Measurements from ENCODE around the gene SUPT3H.

The SUPT3H gene

GRCh38 chr6:45377554-45378333 lies at the start of gene SUPT3H:
TSS of gene SUPT3H (minus strand) at chr6:45377934.
- peak within 1 kb of the TSS; percentile 88 for H3K4me3 ChIP-seq (ENCODE audit: low read length)
- no peaks in the 10 kb centered on the region for H3K9me3 ChIP-seq (ENCODE audit: control insufficient read depth, low read depth, low read length)
- no peaks in the 10 kb centered on the region for H3K36me3 ChIP-seq (ENCODE audit: control insufficient read depth, low read depth, low read length)
- peak within 1 kb of the TSS; percentile 91 for H3K9ac ChIP-seq (ENCODE audit: low read length)
- peak within 1 kb of the TSS; percentile 89 for H3K27ac ChIP-seq (ENCODE audit: low read length)
- peaks cover 8% of the 10 kb centered on the region for H3K4me1 ChIP-seq (ENCODE audit: control insufficient read depth, low read depth, low read length)
- no peaks in the 10 kb centered on the region for H3K27me3 ChIP-seq (ENCODE audit: control insufficient read depth, insufficient read depth, low read length)

DNA sequence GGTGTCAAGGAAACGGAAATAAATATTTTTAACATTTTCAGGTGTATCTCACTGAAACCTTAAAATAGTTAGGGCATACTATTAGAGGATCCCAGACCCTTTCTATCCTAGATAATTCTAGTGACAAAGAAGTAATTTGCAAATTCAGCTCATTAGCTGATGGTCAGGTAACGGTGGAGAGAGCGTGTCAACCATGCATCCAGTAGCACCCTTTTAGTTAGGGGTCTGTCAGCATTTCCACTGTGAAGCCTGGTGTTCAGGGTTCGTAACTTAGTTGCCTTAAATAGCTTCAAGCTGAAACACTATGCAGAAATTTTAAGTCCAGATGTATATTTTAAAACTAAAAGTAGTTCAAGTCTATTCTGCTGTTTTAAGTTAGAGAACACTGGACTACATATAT lies 48.5 kb upstream of the SUPT3H start:
- H3K9me3 ChIP-seq (ENCODE audit: control insufficient read depth, low read depth, low read length): no peaks in the 10 kb centered on the region
- no peak overlapping the region for H3K9ac ChIP-seq (ENCODE audit: low read length)
- H3K4me3 ChIP-seq (ENCODE audit: low read length): no peak overlapping the region
- peaks cover 51% of the 10 kb centered on the region for H3K27me3 ChIP-seq (ENCODE audit: control insufficient read depth, insufficient read depth, low read length)
- peaks cover 5% of the 10 kb centered on the region for H3K4me1 ChIP-seq (ENCODE audit: control insufficient read depth, low read depth, low read length)
- no peak overlapping the region for H3K27ac ChIP-seq (ENCODE audit: low read length)
- H3K36me3 ChIP-seq (ENCODE audit: control insufficient read depth, low read depth, low read length): no peaks in the 10 kb centered on the region

DNA sequence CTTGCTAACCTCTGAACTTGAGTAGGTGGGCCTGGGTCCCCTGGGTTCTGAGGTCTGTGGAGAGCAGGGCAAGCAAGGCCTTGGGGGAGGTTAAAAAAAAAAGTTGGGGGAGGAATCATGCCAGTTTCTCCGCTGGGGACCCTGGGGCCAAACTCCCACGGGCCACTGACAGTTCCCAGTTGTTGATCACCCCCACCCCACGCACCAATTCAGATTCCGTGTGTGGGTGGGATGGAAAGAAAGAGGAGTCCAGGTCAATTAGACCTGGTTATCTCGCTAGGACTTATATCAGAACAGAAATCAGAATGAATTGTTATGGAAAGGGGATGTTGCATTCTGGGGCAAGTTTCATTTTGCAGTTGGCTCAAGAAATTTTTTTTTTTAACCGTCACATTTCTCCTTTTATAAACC lies 46.7 kb upstream of the SUPT3H start:
- H3K9ac ChIP-seq (ENCODE audit: low read length): no peak overlapping the region
- H3K4me1 ChIP-seq (ENCODE audit: control insufficient read depth, low read depth, low read length): peaks cover 5% of the 10 kb centered on the region
- peaks cover 69% of the 10 kb centered on the region for H3K27me3 ChIP-seq (ENCODE audit: control insufficient read depth, insufficient read depth, low read length)
- no peaks in the 10 kb centered on the region for H3K36me3 ChIP-seq (ENCODE audit: control insufficient read depth, low read depth, low read length)
- no peak overlapping the region for H3K27ac ChIP-seq (ENCODE audit: low read length)
- H3K4me3 ChIP-seq (ENCODE audit: low read length): peak overlapping the region; percentile 78
- H3K9me3 ChIP-seq (ENCODE audit: control insufficient read depth, low read depth, low read length): no peaks in the 10 kb centered on the region

- H3K9ac ChIP-seq (ENCODE audit: low read length): no peak overlapping the region
- H3K4me3 ChIP-seq (ENCODE audit: low read length): peak overlapping the region; percentile 78
- no peaks in the 10 kb centered on the region for H3K9me3 ChIP-seq (ENCODE audit: control insufficient read depth, low read depth, low read length)
- peaks cover 5% of the 10 kb centered on the region for H3K4me1 ChIP-seq (ENCODE audit: control insufficient read depth, low read depth, low read length)
- H3K27me3 ChIP-seq (ENCODE audit: control insufficient read depth, insufficient read depth, low read length): peaks cover 74% of the 10 kb centered on the region
- H3K27ac ChIP-seq (ENCODE audit: low read length): no peak overlapping the region
- H3K36me3 ChIP-seq (ENCODE audit: control insufficient read depth, low read depth, low read length): no peaks in the 10 kb centered on the region
Measured at GRCh38 chr6:45423824-45424450, 46.2 kb upstream of the SUPT3H start.

- Histone ChIP-seq H3K4me3 (ENCODE audit: low read length) (peak overlapping the region; percentile 78), H3K4me1 (ENCODE audit: control insufficient read depth, low read depth, low read length) (peaks cover 5% of the 10 kb centered on the region), H3K27ac (ENCODE audit: low read length) (no peak overlapping the region), H3K27me3 (ENCODE audit: control insufficient read depth, insufficient read depth, low read length) (peaks cover 81% of the 10 kb centered on the region), H3K9me3 (ENCODE audit: control insufficient read depth, low read depth, low read length) (no peaks in the 10 kb centered on the region), H3K9ac (ENCODE audit: low read length) (peak overlapping the region; percentile 17), H3K36me3 (ENCODE audit: control insufficient read depth, low read depth, low read length) (no peaks in the 10 kb centered on the region)
Measured at GRCh38 chr6:45423111-45423823, 45.5 kb upstream of the SUPT3H start.

DNA sequence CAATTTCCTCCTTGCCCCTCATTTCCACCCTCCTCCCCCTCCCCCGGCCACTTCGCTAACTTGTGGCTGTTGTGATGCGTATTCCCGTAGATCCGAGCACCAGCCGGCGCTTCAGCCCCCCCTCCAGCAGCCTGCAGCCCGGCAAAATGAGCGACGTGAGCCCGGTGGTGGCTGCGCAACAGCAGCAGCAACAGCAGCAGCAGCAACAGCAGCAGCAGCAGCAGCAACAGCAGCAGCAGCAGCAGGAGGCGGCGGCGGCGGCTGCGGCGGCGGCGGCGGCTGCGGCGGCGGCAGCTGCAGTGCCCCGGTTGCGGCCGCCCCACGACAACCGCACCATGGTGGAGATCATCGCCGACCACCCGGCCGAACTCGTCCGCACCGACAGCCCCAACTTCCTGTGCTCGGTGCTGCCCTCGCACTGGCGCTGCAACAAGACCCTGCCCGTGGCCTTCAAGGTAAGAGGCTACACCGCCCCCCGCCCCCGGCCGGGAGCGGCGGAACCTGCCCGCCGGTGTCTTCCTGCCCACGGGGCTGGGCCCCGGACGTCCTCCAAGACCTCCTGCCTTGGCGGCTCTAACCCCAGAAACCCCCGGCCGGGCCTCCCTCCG lies 44.9 kb upstream of the SUPT3H start:
- H3K9ac ChIP-seq (ENCODE audit: low read length): peak overlapping the region; percentile 17
- H3K36me3 ChIP-seq (ENCODE audit: control insufficient read depth, low read depth, low read length): no peaks in the 10 kb centered on the region
- H3K27me3 ChIP-seq (ENCODE audit: control insufficient read depth, insufficient read depth, low read length): peaks cover 87% of the 10 kb centered on the region
- no peak overlapping the region for H3K27ac ChIP-seq (ENCODE audit: low read length)
- H3K4me3 ChIP-seq (ENCODE audit: low read length): peak overlapping the region; percentile 78
- peaks cover 5% of the 10 kb centered on the region for H3K4me1 ChIP-seq (ENCODE audit: control insufficient read depth, low read depth, low read length)
- H3K9me3 ChIP-seq (ENCODE audit: control insufficient read depth, low read depth, low read length): no peaks in the 10 kb centered on the region

DNA sequence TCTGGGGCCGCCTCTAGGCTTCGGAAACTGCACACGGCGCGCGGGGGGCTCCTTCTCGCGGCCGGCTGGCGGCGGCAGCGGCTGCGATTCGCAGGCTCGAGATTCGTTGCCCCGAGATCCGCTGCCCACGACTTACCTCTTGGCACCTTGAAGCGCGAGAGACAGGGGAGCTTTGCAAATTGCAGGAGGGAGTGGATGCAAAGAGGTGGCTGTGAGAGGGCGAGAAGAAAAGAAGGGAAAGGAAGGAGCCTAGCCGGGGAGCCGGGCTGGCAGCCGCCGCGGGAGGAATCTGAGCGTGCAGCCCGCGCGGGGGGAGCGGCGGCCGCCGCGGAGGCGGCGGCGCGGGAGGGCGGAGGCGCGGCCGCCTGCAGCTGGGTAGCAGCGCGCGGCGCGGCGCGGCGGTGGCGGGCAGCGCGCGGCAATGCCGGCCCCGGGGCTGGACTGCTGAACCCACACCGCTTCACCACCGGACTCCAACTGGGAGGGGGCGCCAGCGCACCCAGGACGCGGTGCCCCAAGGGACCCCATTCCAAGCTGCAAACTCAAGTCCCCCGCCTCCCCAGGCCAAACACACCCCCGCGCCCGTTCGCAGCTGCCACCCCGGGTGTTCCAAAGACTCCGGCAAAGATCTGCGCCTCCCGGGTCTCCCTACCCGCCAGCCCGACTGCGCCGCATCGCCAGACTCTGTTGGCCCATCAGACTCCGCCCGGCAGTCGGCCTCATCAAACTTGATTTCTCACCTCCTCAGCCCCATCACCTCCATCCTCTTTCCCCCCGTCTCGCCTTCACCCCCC lies 44.2 kb upstream of the SUPT3H start:
- peak overlapping the region; percentile 28 for H3K9ac ChIP-seq (ENCODE audit: low read length)
- no peak overlapping the region for H3K27ac ChIP-seq (ENCODE audit: low read length)
- peak overlapping the region; percentile 78 for H3K4me3 ChIP-seq (ENCODE audit: low read length)
- no peaks in the 10 kb centered on the region for H3K36me3 ChIP-seq (ENCODE audit: control insufficient read depth, low read depth, low read length)
- H3K27me3 ChIP-seq (ENCODE audit: control insufficient read depth, insufficient read depth, low read length): peaks cover 88% of the 10 kb centered on the region
- H3K9me3 ChIP-seq (ENCODE audit: control insufficient read depth, low read depth, low read length): no peaks in the 10 kb centered on the region
- H3K4me1 ChIP-seq (ENCODE audit: control insufficient read depth, low read depth, low read length): peaks cover 5% of the 10 kb centered on the region

DNA sequence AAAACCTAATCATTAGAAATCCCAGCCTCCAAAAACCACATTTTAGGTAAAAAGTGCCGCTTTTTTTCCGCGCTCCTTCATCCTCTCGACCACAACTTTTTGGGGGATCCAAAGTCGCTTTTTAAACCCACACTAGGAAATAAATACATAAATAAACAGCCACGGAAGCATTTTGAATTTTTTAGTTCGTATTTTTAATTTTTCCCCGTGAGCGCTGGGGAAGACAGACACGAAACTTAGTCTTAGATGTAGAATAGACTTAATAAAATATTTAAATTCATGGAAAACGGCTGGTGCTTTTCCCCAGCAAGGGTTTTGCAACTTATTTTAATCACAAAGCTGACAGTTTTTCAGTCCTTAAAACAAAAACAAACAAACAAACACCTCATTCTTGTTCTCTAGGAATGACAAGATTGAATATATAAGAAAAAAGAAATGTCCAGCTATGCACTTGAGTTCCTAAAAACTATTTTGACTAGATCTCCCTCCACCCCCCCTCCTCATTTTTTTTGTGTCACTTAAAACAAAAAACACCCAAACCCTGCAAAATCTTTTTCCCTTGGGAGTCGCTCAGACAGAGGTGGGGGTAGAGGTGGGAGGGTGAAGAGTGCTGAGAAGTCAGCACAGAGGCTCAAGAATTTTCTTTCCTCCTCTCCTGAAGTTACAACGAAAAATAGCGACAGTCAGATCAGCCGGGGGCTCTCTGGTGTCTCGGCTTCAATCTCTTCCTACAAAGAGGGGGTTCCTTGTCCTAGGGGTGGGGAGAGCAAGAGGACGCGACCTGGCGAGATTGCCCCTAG lies 43.4 kb upstream of the SUPT3H start:
- Histone ChIP-seq H3K9ac (ENCODE audit: low read length) (peak overlapping the region; percentile 28), H3K4me3 (ENCODE audit: low read length) (peak overlapping the region; percentile 78), H3K9me3 (ENCODE audit: control insufficient read depth, low read depth, low read length) (no peaks in the 10 kb centered on the region), H3K36me3 (ENCODE audit: control insufficient read depth, low read depth, low read length) (no peaks in the 10 kb centered on the region), H3K4me1 (ENCODE audit: control insufficient read depth, low read depth, low read length) (peaks cover 5% of the 10 kb centered on the region), H3K27me3 (ENCODE audit: control insufficient read depth, insufficient read depth, low read length) (peaks cover 83% of the 10 kb centered on the region), H3K27ac (ENCODE audit: low read length) (no peak overlapping the region)

- Histone ChIP-seq H3K9me3 (ENCODE audit: control insufficient read depth, low read depth, low read length) (no peaks in the 10 kb centered on the region), H3K4me3 (ENCODE audit: low read length) (peak overlapping the region; percentile 78), H3K9ac (ENCODE audit: low read length) (no peak overlapping the region), H3K27me3 (ENCODE audit: control insufficient read depth, insufficient read depth, low read length) (peaks cover 74% of the 10 kb centered on the region), H3K4me1 (ENCODE audit: control insufficient read depth, low read depth, low read length) (peaks cover 5% of the 10 kb centered on the region), H3K36me3 (ENCODE audit: control insufficient read depth, low read depth, low read length) (no peaks in the 10 kb centered on the region), H3K27ac (ENCODE audit: low read length) (no peak overlapping the region)
Measured at GRCh38 chr6:45420083-45420908, 42.6 kb upstream of the SUPT3H start.

Data from iPS-18a (cell line).